PC-3 (cell line): ENCODE data around the gene KRT73. TPM values are rescaled to one million over a fixed set of nuclear protein-coding genes. Genes with fewer than 3 reads are reported as not detected.

Experiments used
- ATAC-seq: fragments of 200-7000 bp; cut with Tn5 transposase; 2 replicates; pipeline ENCODE4 v1.9.1; 2020; ENCODE audit warnings: mild to moderate bottlenecking, moderate library complexity
- BruUV-seq: library from RNA; stranded (reverse); fragments of 400-500 nt; replicated peaks from 2 replicates; lab custom pipeline; 2021; lab: Mats Ljungman, UMichigan
- CTCF ChIA-PET: fragments of 300-600 bp; sonication (Branson Sonifier 250); formaldehyde crosslinking; loops from one replicate; lab custom pipeline; 2022; ENCODE audit warnings: antibody characterized with exemption; lab: Charles Lee
- POLR2A ChIA-PET: fragments of 300-600 bp; sonication (Branson Sonifier 250); formaldehyde crosslinking; loops from one replicate; lab custom pipeline; 2022; ENCODE audit warnings: antibody characterized with exemption; ENCODE audit not compliant: unreplicated experiment; lab: Charles Lee
- DNase-seq: peaks from one replicate; pipeline ENCODE4 v3.0.0-alpha.2; 2015
- H2AFZ ChIP-seq: fragments of 300-600 bp; sonication (generic); 2 replicates; pipeline ENCODE4 v1.6.0; 2016; ENCODE audit warnings: antibody characterized with exemption, low read length
- H3F3A ChIP-seq: fragments of 300-600 bp; sonication (generic); one replicate; pipeline ENCODE4 v1.6.0; 2017; ENCODE audit warnings: antibody characterized with exemption, low read length, control low read depth, mild to moderate bottlenecking; ENCODE audit not compliant: unreplicated experiment
- H3K27ac ChIP-seq: fragments of 300-600 bp; sonication (generic); 2 replicates; pipeline ENCODE4 v1.5.1; 2016; ENCODE audit warnings: mild to moderate bottlenecking, low read length
- H3K27me3 ChIP-seq: fragments of 300-600 bp; sonication (generic); 2 replicates; pipeline ENCODE4 v1.6.1; 2016; ENCODE audit warnings: low read length, mixed read lengths
- H3K36me3 ChIP-seq: fragments of 300-600 bp; sonication (generic); 2 replicates; pipeline ENCODE4 v1.6.1; 2016; ENCODE audit warnings: low read depth, mixed run types, low read length, mixed read lengths
- H3K4me1 ChIP-seq: fragments of 300-600 bp; sonication (generic); 2 replicates; pipeline ENCODE4 v1.5.1; 2016; ENCODE audit warnings: low read length; ENCODE audit not compliant: insufficient read depth
- H3K4me2 ChIP-seq: fragments of 300-600 bp; sonication (generic); 2 replicates; pipeline ENCODE4 v1.6.0; 2016; ENCODE audit warnings: low read length
- H3K4me3 ChIP-seq: fragments of 300-600 bp; sonication (generic); 2 replicates; pipeline ENCODE4 v1.5.1; 2016; ENCODE audit warnings: mild to moderate bottlenecking, low read length, mixed read lengths
- H3K79me2 ChIP-seq: fragments of 300-600 bp; sonication (generic); 2 replicates; pipeline ENCODE4 v1.6.1; 2017; ENCODE audit warnings: low read length, mixed read lengths
- H3K9ac ChIP-seq: fragments of 300-600 bp; sonication (generic); 2 replicates; pipeline ENCODE4 v1.6.0; 2016; ENCODE audit warnings: mild to moderate bottlenecking, low read length
- H3K9me2 ChIP-seq: fragments of 300-600 bp; sonication (generic); replicated peaks from 2 replicates; pipeline ENCODE4 v1.6.1; 2016; ENCODE audit warnings: mixed run types, low read length, mixed read lengths
- H3K9me3 ChIP-seq: fragments of 300-600 bp; sonication (generic); 2 replicates; pipeline ENCODE4 v1.6.1; 2016; ENCODE audit warnings: low read length, mixed read lengths
- H4K20me1 ChIP-seq: fragments of 300-600 bp; sonication (generic); 2 replicates; pipeline ENCODE4 v1.6.1; 2016; ENCODE audit warnings: low read length, mixed read lengths
- CTCF ChIP-seq: fragments of 300-600 bp; sonication (generic); conservative IDR thresholded peaks from 2 replicates; pipeline ENCODE4 v1.5.1; 2017; ENCODE audit warnings: antibody characterized with exemption, low read depth, mild to moderate bottlenecking, low read length
- EZH2 ChIP-seq: fragments of 300-600 bp; sonication (generic); IDR thresholded peaks from one replicate; pipeline ENCODE4 v1.6.1; 2017; ENCODE audit warnings: antibody characterized with exemption, mild to moderate bottlenecking, low read length; ENCODE audit not compliant: unreplicated experiment
- EZH2phosphoT487 ChIP-seq: fragments of 300-600 bp; sonication (generic); IDR thresholded peaks from 2 replicates; pipeline ENCODE4 v1.6.1; 2018; ENCODE audit warnings: mild to moderate bottlenecking, antibody characterized with exemption, low read length, borderline replicate concordance
- intact Hi-C: fragments of 100-400 bp; cut with micrococcal nuclease; formaldehyde crosslinking; loops from 2 replicates; pipeline ENCODE4 v1.9.0; 2023
- total RNA-seq: library from RNA; depleted of rRNA; stranded (reverse); fragments of >200 nt; gene quantifications from 2 replicates; pipeline ENCODE4 v1.2.3, GENCODE V29; 2014

The KRT73 gene
- total RNA-seq, 1 experiment from 2014 or later: not detected

- no peaks in the 10 kb centered on the region for H3K4me1 ChIP-seq
- no peaks in the 10 kb centered on the region for H3K9me3 ChIP-seq
- H3K4me3 ChIP-seq: no peak overlapping the region
- TF ChIP-seq EZH2phosphoT487 (no peak), CTCF (no peak), EZH2 (no peak)
- no peak for DNase-seq
- no TSS peak for BruUV-seq
- ChIA-PET CTCF (no interaction called here), POLR2A (no interaction called here)
- intact Hi-C loops: no loop called here
- H3K4me2 ChIP-seq: no peak overlapping the region
- H3K36me3 ChIP-seq: no peaks in the 10 kb centered on the region
- ATAC-seq: no peak
- H2AFZ ChIP-seq: no peak overlapping the region
- H4K20me1 ChIP-seq: no peaks in the 10 kb centered on the region
- no peaks in the 10 kb centered on the region for H3K79me2 ChIP-seq
- no peaks in the 10 kb centered on the region for H3F3A ChIP-seq
- no peak overlapping the region for H3K27ac ChIP-seq
- H3K9ac ChIP-seq: no peak overlapping the region
- peaks cover 37% of the 10 kb centered on the region for H3K27me3 ChIP-seq
- no peaks in the 10 kb centered on the region for H3K9me2 ChIP-seq
These were observed 18.9 kb upstream of the KRT73 start for GRCh38 chr12:52637299-52637698.

DNA sequence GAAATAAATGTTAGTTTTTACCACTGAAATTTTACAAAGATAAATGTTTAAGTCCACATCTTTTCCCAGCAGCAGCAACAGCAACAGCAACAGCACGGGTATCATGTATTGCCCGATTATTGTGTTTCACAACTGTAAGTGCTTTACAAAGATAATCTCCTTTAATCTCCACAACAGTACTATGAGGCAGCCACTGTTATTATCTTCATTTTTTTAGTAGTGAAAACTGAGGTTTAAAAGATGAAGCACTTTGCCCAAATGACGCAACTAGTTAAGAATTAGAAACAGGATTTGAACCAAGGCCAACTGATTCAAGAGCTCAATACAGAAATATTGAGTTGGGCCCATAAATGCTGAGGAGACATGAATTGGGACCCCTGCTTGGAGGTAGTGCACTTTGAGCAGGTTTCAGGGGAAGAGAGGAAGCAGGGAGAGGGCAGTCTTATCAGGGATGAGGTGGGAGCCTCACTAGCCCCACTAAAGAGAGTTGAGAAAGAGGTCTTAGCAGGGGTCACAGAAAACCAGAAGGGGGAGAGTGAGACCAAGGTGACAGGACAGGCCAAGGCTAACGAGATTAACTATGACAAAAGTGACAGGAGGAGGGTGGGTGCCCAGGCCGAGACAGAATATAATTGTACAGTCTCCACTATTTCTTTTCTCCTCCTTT is 18.4 kb upstream of the KRT73 start:
- Histone ChIP-seq H3K9me3 (no peaks in the 10 kb centered on the region), H3K4me3 (no peak overlapping the region), H3K36me3 (no peaks in the 10 kb centered on the region), H3F3A (no peaks in the 10 kb centered on the region), H3K4me1 (no peaks in the 10 kb centered on the region), H4K20me1 (no peaks in the 10 kb centered on the region), H3K9ac (no peak overlapping the region), H3K4me2 (no peak overlapping the region), H3K9me2 (no peaks in the 10 kb centered on the region), H3K27me3 (peaks cover 32% of the 10 kb centered on the region), H2AFZ (no peak overlapping the region), H3K27ac (no peak overlapping the region), H3K79me2 (no peaks in the 10 kb centered on the region)
- ChIA-PET POLR2A (no interaction called here), CTCF (no interaction called here)
- ATAC-seq (no peak), DNase-seq (no peak)
- intact Hi-C loops: no loop called here
- BruUV-seq: no TSS peak
- no peak for TF ChIP-seq EZH2phosphoT487
- TF ChIP-seq CTCF: no peak
- TF ChIP-seq EZH2: no peak

DNA sequence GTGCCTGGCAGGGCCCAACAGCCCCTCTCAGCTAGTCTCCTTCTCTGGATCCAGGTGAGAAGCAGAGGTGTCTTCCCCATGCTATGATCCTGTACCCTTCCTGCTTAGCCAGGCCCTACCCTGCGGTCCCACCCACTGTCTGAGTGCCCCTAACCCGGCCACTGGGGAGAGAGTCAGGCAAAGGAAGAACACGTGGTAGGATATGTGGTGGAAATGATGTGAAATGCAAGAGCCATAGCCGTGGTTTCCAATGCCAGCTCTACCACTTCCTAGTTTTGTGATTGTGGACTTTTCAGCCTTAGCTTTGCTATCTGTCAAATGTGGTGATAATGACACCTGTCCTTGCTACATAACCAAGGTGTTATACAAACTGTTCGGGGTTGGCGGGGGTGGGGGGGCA is 17.8 kb upstream of the KRT73 start:
- H3K9me2 ChIP-seq: no peaks in the 10 kb centered on the region
- no peak overlapping the region for H3K4me2 ChIP-seq
- intact Hi-C loops: no loop called here
- no peaks in the 10 kb centered on the region for H3K4me1 ChIP-seq
- H2AFZ ChIP-seq: no peak overlapping the region
- H3K4me3 ChIP-seq: no peak overlapping the region
- ChIA-PET POLR2A (no interaction called here), CTCF (no interaction called here)
- H3K9ac ChIP-seq: no peak overlapping the region
- H3K36me3 ChIP-seq: no peaks in the 10 kb centered on the region
- H3K9me3 ChIP-seq: no peaks in the 10 kb centered on the region
- H3F3A ChIP-seq: no peaks in the 10 kb centered on the region
- ATAC-seq: no peak
- no peaks in the 10 kb centered on the region for H3K79me2 ChIP-seq
- H4K20me1 ChIP-seq: no peaks in the 10 kb centered on the region
- H3K27me3 ChIP-seq: peaks cover 26% of the 10 kb centered on the region
- no peak overlapping the region for H3K27ac ChIP-seq
- TF ChIP-seq EZH2phosphoT487: no peak
- no peak for TF ChIP-seq EZH2
- BruUV-seq: no TSS peak
- DNase-seq: no peak
